ENCODE results near the gene MAGEB5.
"Not testable (repeated sequence)": the region's sequence is repeated elsewhere in the genome, so short reads cannot be mapped to it uniquely, and the experiment has no call there.

The MAGEB5 gene, protein sequence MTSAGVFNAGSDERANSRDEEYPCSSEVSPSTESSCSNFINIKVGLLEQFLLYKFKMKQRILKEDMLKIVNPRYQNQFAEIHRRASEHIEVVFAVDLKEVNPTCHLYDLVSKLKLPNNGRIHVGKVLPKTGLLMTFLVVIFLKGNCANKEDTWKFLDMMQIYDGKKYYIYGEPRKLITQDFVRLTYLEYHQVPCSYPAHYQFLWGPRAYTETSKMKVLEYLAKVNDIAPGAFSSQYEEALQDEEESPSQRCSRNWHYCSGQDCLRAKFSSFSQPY

DNA sequence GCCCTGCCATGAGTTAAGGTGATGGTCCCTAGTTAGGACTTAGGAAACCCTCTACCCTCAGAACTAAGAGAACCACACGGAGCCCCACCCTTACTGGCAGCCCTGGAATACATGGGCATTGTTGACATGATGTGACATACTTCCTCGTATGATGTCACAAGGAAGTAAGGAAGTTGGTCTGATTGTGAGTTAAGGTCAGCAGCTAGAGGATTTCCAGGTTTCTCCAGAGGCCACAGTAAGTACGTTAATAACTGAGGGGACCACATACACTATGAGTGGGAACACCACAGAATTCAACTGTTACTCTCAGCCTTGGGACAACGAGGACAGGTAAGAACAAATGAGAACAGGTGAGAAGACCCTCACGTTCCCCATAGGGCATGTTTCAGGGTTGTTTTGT is at the start of gene MAGEB5:
TSS of gene MAGEB5 (plus strand) at position 301 of the 400 bp plus-strand sequence. CDS start 1,133 bp downstream, outside the sequence.
- DNase-seq: no peak

DNA sequence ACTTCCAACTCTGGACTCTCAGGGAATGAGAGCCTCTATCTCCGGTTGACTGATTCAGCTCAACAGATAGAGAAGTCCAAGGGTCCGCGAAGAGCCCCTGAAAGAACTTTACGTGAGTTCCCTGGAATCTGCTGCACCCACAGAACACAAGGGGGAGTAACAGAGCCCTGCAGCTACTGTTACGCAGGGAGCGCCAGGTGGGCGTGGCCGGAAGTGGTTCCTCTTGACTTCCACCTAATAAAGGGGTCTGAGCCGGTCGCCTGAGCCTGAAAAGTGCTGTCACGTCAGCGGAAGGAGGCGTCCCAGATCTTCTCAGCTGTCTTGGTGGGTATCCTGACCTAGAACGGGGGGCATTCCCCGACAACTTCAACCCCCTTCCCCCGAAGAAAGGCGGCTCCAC is 23.8 kb upstream of the MAGEB5 start, which contains the start of gene MAGEB6:
TSS of gene MAGEB6 (plus strand) at position 237 of the 400 bp plus-strand sequence. CDS start 1,407 bp downstream, outside the sequence.
- DNase-seq: no peak

DNA sequence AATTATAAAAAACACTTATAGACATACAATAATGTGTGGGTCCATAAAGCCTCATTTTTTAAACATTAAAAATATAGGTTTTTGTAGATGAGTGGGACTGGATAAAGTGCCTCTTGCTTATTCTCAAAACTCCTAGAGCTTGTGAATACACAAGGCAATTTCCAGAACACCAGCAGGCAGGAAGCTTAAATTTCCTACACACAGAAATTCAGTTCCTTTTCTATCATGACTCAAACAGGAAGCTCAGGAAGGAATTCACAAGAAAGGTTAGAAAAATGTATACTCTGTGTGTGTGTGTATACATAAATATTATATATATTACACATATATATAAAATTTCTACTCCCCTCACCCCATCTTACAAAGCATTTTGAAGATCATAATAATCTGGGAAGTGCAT is 12.4 kb upstream of the MAGEB5 start:
- DNase-seq: no peak

DNA sequence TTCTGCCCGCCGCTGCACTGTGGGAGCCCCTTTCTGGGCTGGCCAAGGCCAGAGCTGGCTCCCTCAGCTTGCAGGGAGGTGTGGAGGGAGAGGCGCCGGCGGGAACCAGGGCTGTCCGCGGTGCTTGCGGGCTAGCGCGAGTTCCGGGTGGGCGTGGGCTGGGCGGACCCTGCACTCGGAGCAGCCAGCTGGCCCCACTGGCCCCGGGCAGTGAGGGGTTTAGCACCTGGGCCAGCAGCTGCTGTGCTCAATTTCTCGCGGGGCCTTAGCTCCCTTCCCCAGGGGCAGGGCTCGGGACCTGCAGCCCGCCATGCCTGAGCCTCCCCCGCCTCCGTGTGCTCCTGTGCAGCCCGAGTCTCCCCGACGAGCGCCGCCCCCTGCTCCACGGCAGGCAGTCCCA is 11.3 kb upstream of the MAGEB5 start:
- not testable (repeated sequence) for DNase-seq

DNA sequence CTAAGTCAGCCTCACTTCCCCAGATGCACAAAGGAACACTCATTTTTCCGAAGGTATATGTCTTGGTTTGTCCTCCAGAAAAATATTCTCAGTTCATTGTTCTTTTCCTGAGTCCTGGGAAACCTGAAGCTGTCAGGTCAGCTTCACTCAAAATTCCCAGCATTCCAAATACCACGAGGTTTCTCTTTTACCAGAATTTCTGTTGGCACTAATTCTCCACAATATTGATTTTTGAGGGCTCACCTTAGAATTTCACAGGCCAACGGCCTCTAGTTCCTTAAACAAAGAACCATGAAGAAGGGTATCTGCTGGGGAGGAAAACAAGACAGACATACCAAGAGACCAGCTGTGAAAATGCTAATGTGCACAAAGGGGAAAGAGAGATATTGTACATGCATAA is 8.0 kb upstream of the MAGEB5 start:
- no peak for DNase-seq

DNA sequence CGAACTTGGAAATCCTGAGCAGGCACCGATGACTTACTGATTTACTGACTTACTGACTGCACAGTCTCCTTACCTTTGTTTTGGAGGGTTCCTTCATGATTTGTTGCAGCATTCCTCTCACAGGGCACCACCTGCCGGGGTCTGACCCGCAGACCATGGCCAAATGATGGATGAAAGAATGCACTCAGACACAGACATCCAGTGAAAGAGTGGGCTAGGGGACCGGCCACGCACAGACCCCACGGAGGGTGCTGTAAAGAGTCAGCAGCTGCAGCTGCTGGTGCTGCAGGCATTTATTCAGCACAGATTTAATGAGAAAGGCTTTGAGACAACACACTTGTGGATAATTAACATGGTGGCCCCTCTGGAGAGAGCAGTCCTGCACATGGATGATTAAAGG is 3.4 kb downstream of the MAGEB5 start:
- DNase-seq: no peak

DNA sequence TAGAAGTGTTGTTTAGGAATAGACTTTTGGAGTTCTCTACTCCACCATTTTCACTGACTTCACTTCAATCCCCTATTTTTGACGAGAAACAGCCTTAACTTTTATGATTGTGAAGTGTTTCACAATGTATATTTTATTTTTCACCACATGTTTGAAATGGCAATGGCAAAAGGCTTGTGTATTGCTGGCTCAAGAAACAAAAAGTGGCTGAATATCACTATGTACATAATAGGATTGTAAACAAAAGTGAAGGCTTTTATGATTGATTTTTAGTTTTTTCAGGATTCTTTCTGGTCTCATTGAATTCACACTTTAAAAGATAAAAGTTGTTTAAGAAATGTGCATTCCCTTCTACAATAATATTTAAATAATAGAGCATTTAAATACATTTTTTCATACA is 18.2 kb downstream of the MAGEB5 start:
- DNase-seq: no peak

DNA sequence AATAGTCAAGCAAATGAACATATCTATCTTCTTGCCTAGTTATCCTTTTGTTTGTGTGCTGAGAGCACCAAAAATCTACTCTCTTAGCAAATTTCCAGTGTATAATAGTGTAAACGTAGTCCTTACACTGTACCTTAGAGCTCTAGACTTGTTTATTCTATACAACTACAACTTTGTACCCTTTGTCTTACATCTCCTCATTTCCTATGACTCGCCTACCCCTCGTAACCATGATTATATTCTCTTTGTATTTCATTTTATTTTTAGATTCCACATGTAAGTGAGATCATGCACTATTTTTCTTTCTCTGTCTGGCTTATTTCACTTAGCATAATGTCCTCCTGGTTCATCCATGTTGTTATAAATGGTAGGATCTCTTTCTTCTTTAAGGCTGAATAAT is 37.6 kb downstream of the MAGEB5 start:
- no peak for DNase-seq

DNA sequence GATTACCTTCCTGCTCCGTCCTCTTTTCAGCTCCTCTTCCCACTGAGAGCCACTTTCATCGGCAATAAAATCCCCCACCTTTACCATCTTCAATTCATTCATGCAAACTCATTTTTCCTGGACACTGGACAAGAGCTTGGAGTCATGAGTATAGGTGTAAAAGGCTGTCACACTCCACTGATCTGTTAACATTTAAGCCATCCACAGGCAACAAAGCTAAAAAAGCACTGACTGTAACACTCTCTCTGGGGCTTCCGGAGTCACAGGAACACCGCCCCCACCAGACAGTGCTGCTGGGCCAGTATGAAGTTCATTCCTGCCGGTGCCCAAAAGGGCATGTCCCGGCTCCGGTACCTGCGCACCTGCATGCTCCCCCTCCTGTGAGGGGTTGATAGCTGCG is 38.5 kb downstream of the MAGEB5 start:
- DNase-seq: no peak

DNA sequence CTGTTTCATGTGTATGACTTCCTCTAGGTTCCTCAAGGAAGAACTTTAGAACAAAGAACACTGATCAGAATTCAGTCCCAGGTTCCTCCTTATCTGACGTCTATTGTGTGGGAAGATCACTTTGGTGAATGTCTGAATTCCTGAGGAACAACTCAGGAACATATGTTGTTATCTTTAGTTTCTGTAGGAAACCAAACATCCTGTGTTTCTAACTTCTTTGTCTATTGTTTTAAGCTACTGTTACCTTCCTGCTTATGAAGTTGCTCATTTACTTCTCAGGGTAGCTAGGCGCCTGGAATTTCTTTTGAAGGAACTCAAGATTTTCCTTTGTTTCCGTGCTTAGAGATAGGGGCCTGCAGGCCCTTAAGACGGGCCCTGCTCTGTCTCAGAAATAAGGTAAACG is 46.2 kb downstream of the MAGEB5 start:
- DNase-seq: no peak
